SK-N-SH (cell line): ENCODE data around the gene USP16.

Experiments used
- EP300 ChIP-seq, 2 experiments: IDR thresholded peaks; 2 replicates each; pipeline versions ENCODE4 v1.4.0 to v1.6.1; 2012; ENCODE audit warnings: borderline replicate concordance in 1 of 2, low read depth in 1 of 2, low read length in 1 of 2
- EZH2phosphoT487 ChIP-seq: fragments of 200-600 bp; sonication (generic); IDR thresholded peaks from 2 replicates; pipeline ENCODE4 v1.6.1; 2017; ENCODE audit warnings: low read depth, mixed run types, mild to moderate bottlenecking, antibody characterized with exemption, moderate library complexity, borderline replicate concordance
- FOXM1 ChIP-seq: IDR thresholded peaks from 2 replicates; pipeline ENCODE4 v1.4.0; 2012; ENCODE audit warnings: low read depth, mild to moderate bottlenecking
- GABPA ChIP-seq: IDR thresholded peaks from 2 replicates; pipeline ENCODE4 v1.4.0; 2012; ENCODE audit warnings: low read depth, mild to moderate bottlenecking
- GATA2 ChIP-seq: sonication (generic); formaldehyde crosslinking; IDR thresholded peaks from 2 replicates; pipeline ENCODE4 v1.5.0; 2020; ENCODE audit warnings: mild to moderate bottlenecking, missing genetic modification reagents
- MAX ChIP-seq: IDR thresholded peaks from 2 replicates; pipeline ENCODE4 v1.4.0; 2012; ENCODE audit warnings: low read depth
- PBX3 ChIP-seq: IDR thresholded peaks from 2 replicates; pipeline ENCODE4; 2012
- POLR2AphosphoS5 ChIP-seq: IDR thresholded peaks from 2 replicates; pipeline ENCODE4 v1.6.1; 2012; ENCODE audit warnings: low read depth, low read length
- SIN3A ChIP-seq: IDR thresholded peaks from 2 replicates; pipeline ENCODE4 v1.6.1; 2012; ENCODE audit warnings: low read depth, mild to moderate bottlenecking, low read length, moderate library complexity, borderline replicate concordance
- TAF1 ChIP-seq: IDR thresholded peaks from 2 replicates; pipeline ENCODE4 v1.6.1; 2012; ENCODE audit warnings: low read depth, mild to moderate bottlenecking, low read length, moderate library complexity, borderline replicate concordance
- TCF12 ChIP-seq: IDR thresholded peaks from 2 replicates; pipeline ENCODE4 v1.4.0; 2012
- YY1 ChIP-seq: IDR thresholded peaks from 2 replicates; pipeline ENCODE4 v1.4.0; 2012; ENCODE audit warnings: low read depth, mild to moderate bottlenecking
- TF ChIP-seq, protein P1 (sequence below): fragments of 200-600 bp; sonication (generic); IDR thresholded peaks from 2 replicates; pipeline ENCODE4 v1.6.1; 2017; ENCODE audit warnings: antibody characterized with exemption, mild to moderate bottlenecking, moderate library complexity
- TF ChIP-seq, protein P2 (sequence below): IDR thresholded peaks from 2 replicates; pipeline ENCODE4 v1.6.1; 2012; ENCODE audit warnings: mild to moderate bottlenecking, low read depth, low read length, moderate library complexity

- TF ChIP-seq EP300 (IDR thresholded peaks at IDR 0.05; ENCODE audit: borderline replicate concordance in 1 of 2, low read depth in 1 of 2, low read length in 1 of 2) (no peak), POLR2AphosphoS5 (no peak), MAX (no peak), YY1 (no peak), EZH2phosphoT487 (no peak), GATA2 (CRISPR knock-in tag) (no peak), PBX3 (no peak), GABPA (no peak), TCF12 (no peak), FOXM1 (no peak), TAF1 (no peak), SIN3A (no peak)
- TF ChIP-seq, protein P1, sequence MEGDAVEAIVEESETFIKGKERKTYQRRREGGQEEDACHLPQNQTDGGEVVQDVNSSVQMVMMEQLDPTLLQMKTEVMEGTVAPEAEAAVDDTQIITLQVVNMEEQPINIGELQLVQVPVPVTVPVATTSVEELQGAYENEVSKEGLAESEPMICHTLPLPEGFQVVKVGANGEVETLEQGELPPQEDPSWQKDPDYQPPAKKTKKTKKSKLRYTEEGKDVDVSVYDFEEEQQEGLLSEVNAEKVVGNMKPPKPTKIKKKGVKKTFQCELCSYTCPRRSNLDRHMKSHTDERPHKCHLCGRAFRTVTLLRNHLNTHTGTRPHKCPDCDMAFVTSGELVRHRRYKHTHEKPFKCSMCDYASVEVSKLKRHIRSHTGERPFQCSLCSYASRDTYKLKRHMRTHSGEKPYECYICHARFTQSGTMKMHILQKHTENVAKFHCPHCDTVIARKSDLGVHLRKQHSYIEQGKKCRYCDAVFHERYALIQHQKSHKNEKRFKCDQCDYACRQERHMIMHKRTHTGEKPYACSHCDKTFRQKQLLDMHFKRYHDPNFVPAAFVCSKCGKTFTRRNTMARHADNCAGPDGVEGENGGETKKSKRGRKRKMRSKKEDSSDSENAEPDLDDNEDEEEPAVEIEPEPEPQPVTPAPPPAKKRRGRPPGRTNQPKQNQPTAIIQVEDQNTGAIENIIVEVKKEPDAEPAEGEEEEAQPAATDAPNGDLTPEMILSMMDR: no peak
- TF ChIP-seq, protein P2, sequence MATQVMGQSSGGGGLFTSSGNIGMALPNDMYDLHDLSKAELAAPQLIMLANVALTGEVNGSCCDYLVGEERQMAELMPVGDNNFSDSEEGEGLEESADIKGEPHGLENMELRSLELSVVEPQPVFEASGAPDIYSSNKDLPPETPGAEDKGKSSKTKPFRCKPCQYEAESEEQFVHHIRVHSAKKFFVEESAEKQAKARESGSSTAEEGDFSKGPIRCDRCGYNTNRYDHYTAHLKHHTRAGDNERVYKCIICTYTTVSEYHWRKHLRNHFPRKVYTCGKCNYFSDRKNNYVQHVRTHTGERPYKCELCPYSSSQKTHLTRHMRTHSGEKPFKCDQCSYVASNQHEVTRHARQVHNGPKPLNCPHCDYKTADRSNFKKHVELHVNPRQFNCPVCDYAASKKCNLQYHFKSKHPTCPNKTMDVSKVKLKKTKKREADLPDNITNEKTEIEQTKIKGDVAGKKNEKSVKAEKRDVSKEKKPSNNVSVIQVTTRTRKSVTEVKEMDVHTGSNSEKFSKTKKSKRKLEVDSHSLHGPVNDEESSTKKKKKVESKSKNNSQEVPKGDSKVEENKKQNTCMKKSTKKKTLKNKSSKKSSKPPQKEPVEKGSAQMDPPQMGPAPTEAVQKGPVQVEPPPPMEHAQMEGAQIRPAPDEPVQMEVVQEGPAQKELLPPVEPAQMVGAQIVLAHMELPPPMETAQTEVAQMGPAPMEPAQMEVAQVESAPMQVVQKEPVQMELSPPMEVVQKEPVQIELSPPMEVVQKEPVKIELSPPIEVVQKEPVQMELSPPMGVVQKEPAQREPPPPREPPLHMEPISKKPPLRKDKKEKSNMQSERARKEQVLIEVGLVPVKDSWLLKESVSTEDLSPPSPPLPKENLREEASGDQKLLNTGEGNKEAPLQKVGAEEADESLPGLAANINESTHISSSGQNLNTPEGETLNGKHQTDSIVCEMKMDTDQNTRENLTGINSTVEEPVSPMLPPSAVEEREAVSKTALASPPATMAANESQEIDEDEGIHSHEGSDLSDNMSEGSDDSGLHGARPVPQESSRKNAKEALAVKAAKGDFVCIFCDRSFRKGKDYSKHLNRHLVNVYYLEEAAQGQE: no peak
Measured at GRCh38 chr21:29034678-29035077, 10.2 kb downstream of the USP16 start.
